HG02642 (cell line): ENCODE measurements around the gene EIF4A3.
A peak's percentile ranks its signal among the peaks of the same experiment; 100 is the strongest.

Experiments
- ATAC-seq: cut with Tn5 transposase; IDR thresholded peaks from one replicate; pipeline ENCODE4 v1.9.1; 2021; ENCODE audit warnings: mild to moderate bottlenecking; ENCODE audit not compliant: unreplicated experiment, poor library complexity

Gene EIF4A3

DNA sequence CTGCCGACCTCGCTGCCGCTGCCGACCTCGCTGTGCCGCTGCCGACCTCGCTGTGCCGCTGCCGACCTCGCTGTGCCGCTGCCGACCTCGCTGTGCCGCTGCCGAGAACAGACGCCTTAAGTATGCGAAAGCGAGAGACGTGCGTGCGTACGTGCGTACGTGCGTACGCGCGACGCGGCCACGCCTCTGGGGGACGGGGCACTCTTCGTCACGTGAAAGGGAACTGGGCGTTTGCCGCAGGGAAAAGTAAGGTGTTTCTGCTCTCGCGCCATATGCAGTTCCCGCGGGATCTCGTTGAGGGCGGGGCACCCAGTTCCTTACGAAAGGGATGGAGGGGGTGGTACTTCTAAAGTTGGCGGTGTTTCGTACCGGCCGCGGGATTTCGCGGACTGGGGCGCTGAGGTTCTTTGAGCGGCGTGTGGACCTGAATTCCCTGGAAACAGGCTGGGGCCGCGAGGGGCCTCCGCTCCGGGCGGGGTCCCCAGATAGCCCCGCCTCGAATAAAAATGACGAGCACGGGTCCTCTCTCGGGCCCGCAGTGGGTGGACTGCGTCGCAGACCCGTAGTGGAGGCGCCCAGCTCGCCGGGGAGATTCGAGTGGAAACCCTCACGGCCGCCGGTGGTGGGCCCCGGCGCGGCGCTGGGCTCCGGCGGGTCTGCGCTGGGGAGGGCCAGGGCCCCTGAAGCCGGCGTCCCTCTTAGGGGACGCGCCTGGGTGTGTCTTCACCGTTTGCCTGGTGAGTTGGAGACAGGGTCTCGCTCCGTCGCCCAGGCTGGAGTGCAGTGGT, at the start of gene EIF4A3:
Gene EIF4A3, minus strand, starts transcription at position 94 of the 788 bp plus-strand sequence. CDS start 167 bp downstream, outside the sequence.
- ATAC-seq: peak; percentile 84

GRCh38 chr17:80196652-80197051, 49.7 kb upstream of the EIF4A3 start:
- ATAC-seq: no peak

- ATAC-seq: no peak
Observed at GRCh38 chr17:80195671-80196529, 49.0 kb upstream of the EIF4A3 start.

- ATAC-seq: no peak
Observed at GRCh38 chr17:80195141-80195540, 48.2 kb upstream of the EIF4A3 start.

- no peak for ATAC-seq
Observed at GRCh38 chr17:80191865-80192661, 45.1 kb upstream of the EIF4A3 start.

GRCh38 chr17:80191192-80191591, 44.3 kb upstream of the EIF4A3 start:
- no peak for ATAC-seq

- no peak for ATAC-seq
Observed at GRCh38 chr17:80190716-80191115, 43.8 kb upstream of the EIF4A3 start.

DNA sequence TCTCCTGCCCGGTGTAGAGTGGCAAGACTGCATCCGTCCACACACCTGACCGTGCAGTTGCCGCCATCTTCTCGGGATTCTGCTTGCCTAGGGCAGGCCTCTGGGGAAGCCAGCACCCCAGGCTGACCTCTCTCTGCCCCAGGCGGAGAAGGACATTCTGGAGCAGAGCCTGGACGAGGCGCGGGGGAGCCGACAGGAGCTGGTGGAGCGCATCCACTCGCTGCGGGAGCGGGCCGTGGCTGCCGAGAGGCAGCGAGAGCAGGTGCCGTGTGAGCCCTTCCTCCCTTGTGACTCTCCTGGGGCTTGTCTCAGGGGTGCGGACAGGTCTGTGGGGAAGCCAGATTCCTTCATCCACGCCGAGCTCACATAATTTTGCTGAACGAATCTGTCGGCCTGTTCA, 42.7 kb upstream of the EIF4A3 start:
- ATAC-seq: no peak

DNA sequence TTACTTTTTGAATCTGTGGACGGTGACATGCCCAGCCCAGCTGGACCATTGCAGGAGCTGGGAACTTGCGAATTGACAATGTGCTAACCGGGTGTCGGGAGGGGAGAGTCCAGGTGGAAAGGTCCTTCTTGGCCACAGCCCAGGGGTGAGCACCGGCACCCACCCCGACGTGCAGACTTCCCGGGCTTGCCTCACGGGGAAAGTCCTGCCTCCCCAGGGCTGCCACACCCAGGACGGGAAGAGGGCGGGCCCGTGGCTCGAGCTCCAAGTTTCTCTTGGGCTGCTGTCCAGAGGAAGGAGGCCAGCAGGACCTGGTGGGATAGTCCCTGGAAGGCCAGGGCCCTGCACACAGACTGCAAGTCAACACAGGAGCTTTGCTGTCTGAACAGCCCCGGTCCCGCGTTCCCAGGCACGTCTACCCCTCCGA, 40.6 kb upstream of the EIF4A3 start:
- ATAC-seq: no peak

DNA sequence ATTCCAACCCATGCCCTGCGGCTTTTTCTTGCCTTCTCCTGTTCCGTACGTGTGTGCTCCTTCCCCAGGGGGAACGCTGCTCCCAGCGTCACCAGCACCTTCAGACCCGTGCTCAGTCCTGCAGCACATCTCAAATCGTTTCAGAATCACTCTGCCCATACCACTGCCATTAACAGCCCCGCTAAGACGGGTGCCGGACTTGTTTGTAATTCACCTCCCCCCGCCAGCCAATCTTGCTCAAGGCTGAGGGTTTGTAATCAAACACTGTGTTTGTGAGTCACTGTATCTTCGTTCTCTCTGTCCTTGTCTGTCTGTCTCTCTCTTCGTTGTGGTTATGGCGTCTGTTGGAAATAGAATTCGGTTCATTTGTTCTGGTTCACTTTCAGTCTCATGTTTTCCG, 40.2 kb upstream of the EIF4A3 start:
- no peak for ATAC-seq

GRCh38 chr17:80185968-80186367, 39.0 kb upstream of the EIF4A3 start:
- no peak for ATAC-seq

DNA sequence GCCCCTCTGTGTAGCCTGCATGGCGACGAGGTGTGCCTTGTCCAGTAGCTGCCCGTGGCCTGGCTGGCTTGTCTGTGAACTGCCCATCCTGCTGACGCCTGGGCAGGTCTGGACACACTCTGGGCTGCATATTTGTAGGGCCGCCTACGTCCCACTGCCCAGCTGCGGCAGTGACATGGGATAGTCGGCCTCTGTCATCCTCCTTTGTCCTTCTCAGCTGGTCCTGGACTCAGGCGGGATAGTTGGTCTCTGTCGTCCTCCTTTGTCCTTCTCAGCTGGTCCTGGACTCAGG, 37.4 kb upstream of the EIF4A3 start:
- no peak for ATAC-seq

DNA sequence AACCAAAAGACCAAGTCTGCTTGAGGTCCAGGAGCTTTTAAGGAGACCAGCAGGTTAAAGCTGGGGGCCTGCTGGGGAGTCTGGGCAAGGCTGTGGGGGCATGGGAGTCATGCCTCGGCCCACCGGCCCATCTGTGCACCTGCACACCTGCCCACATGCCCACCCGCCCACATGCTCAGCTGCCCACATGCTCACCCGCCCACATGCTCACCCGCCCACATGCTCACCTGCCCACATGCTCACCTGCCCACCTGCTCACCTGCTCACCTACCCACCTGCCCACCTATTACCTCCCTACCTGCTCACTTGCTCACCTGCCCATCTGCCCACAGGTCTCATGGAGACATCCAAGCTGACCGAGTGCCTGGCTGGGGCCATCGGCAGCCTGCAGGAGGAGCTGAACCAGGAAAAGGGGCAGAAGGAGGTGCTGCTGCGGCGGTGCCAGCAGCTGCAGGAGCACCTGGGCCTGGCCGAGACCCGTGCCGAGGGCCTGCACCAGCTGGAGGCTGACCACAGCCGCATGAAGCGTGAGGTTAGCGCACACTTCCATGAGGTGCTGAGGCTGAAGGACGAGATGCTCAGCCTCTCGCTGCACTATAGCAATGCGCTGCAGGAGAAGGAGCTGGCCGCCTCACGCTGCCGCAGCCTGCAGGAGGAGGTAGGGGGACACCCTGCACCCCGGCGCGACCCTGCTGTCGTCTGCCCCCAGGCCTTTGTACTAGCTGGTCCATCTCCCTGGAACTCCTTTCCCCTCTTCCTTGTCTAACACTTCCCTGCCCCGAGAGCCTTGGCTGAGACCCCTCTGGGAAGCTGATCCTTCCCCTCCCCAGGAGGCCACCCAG, 36.9 kb upstream of the EIF4A3 start:
- no peak for ATAC-seq

GRCh38 chr17:80182845-80183223, 35.9 kb upstream of the EIF4A3 start:
- no peak for ATAC-seq

DNA sequence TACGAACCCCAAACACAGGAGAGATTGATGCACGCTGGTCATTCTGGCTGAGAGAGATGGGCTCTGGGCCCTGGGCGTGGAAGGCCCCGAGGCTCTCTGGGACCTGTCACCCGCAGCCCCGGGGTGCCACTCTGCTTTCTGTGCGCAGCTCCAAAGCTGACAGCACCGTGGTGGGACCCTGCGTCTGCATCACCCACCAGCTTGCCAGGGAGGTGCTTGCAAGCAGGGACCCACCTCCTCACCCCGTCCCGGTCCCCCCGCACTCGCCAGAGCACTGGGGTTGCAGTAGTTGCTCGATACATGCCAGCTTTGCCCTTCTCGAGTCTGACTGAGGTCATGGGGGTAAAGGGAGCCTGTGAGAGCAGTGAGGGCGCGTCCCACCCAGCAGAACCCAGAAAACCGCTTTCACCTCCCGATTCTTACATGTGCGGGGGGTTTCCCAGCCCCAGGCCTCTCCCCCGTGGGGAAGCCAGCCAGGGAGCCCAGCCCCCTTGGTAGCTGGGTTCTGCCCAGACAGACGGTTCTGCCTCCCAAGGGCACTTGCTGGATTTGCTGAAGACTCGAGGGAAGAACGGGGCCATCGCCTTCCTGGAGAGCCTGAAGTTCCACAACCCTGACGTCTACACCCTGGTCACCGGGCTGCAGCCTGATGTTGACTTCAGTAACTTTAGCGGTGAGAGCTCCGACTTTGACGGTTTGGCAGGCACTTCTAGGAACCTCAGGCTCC, 35.4 kb upstream of the EIF4A3 start:
- ATAC-seq: no peak

DNA sequence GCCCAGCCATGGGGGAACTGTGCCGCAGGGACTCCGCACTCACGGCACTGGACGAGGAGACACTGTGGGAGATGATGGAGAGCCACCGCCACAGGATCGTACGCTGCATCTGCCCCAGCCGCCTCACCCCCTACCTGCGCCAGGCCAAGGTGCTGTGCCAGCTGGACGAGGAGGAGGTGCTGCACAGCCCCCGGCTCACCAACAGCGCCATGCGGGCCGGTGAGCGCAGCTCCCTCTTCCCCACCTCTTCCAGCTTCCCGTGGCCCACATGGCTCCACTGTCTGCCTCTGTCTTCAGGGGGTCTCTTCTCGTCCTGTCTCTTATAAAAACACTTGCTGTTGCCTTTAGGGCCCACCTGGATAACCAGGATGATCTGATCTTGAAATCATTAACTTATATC, 34.5 kb upstream of the EIF4A3 start:
- no peak for ATAC-seq

DNA sequence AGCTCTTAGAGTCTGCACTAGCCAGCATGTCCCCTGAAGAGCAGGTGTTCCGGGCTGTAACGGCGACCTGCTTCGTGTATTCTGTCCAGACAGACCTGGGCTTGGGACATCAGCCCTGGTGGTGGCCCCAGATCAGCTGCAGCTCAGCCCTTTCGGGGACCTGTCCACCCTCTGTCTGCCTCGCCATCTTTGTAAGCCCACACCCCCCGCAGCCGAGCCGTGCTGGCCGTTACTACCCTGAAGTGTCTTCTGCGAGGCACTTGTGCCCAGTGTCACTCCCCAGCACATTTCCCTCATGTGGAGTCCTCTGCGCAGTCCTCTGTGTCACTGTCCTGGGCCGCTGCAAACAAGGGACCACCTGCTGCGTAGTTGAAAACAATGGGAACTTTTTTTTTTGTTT, 33.3 kb upstream of the EIF4A3 start:
- no peak for ATAC-seq

- ATAC-seq: no peak
Observed at GRCh38 chr17:80177986-80178595, 31.2 kb upstream of the EIF4A3 start.

- no peak for ATAC-seq
Observed at GRCh38 chr17:80176757-80177156, 29.8 kb upstream of the EIF4A3 start.
